Middle frontal gyrus (tissue), 1 donor: ENCODE data around the gene IL21R.

Experiments
- DNase-seq: peaks from one replicate; pipeline ENCODE4 v3.0.0-alpha.2; 2015; ENCODE audit warnings: low spot score; ENCODE audit errors: extremely low spot score

IL21R gene

DNA sequence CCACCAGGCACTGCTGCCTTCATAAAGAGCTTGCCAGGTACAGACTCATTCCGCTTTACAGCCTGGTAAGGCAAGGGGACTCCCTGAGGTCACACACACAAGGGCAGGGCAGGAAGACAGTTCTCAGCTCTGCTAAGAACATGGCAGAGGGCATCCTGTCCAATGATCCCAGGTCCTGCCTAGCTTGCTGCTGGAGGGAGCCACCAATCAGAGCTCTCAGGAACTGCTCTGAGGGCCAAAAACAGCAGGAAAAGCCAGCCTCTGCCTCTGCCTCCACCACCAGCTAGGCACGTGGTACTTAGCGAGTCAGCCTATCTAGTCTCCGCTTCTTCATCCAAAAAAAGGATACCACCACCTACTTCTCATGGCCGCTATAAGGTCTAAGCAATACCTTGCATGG is 81.7 kb downstream of the IL21R start:
- no peak for DNase-seq

DNA sequence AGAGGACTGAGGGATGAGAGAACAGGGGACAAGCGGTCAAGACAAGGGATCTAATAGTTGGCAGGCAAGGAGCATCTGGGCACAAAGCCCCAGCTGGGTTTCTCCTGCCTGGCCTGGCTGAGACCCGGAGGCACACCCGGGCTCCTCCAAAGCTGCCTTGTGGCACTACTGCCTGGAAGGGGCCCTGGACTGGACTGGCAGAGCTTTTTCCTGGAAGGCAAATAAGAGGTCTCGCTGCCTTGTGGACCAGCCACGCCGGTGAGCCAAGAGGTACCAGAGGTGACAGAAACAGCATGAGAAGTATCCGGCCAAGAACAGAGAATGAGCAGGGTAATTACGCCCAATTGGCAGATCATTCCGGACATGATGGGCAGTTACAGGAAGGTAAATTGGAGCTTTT is 83.2 kb downstream of the IL21R start:
- no peak for DNase-seq

DNA sequence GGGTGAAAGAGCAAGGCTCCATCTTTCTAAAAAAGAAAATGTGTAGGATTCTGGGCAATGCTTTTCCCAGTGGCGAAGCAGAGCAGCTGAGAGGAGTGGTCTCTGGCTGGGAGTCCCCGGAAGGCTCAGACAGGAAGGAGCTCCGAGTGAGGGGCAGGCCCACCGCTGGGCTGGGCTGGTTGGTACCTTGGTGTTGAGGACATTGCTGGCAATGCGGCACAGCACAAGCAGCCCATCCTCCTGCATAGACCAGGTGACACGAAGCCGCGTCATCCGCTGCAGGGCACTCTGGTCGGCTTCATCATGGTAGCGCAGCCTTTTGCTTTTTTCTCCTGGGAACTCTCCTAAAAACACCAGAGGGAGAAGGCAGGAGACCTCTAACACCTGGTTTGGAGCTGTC is 83.8 kb downstream of the IL21R start:
- no peak for DNase-seq

DNA sequence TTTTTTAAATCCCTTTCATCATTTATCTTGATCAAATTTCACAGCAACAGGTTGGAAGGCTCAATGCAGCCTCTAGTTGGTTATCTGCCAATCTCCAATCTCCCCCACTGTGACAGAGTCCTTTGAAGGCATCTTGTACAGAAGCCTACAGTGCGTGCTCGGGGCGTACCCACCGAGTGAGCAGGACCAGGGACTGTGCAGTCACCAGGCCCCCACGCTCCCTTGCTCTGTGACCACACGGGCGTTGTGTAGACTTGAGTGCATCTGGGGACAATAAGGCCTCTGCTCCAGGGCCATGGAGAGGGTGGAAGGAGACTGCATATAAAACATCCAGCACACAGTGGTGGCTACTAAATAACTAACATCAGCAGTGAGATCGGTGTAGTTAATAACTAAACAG is 84.4 kb downstream of the IL21R start:
- DNase-seq = no peak

DNA sequence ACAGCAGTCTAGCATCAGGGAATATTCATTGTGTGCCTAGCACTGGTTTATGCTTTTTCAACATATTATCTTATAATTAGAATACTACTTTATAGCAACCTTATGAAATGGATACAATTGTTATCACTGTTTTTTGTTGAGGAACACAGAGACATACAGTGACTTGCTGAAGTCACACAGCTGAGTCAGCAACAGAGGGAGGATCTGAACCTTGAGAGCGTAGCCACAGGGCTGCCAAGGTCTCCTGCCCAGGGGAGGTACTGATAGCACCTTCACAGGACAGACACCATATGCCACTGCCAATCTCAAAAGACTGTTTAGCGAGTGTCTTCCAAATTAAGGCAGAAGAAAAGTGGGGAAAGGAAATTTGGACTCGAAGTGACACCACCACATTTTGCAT is 84.8 kb downstream of the IL21R start:
- no peak for DNase-seq

DNA sequence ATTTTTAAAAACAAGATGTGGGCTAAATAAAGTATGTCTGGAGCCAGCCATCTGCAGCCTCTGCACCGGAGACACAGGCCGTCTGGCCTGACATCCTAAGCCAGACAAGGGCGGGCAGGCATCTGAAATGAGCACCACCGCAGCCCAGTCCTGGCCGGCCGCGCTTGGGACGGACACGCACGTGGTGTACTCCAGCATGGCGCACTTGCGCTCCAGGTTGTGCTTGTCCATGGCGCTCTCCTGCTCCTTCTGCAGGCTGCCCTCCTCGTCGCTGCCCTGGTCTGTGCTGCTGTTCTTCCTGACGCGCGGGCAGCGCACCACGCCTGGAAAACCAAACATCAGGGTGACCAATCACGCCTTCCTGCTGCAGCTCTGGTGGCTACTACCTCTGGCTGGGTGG is 87.4 kb downstream of the IL21R start:
- DNase-seq = no peak

DNA sequence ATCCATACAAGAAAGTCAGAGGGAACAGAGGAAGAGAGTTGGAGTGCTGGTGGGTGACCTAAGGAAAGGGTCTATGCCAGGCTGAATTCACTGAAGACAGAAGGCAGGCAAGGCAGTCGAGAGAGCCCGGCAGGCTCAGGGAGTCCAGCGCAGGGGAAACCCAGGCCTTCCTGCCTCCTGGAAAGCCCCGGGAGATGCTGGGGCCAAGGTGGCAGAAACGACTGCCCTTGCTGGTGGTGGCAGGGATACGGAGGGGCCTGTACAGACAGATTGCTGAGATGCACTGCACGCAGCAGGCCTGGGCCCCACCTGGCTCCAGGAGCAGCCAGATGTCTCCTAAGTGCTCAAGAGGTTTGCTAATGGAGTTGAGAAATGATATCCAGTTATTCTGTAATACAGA is 87.9 kb downstream of the IL21R start:
- DNase-seq = no peak

DNA sequence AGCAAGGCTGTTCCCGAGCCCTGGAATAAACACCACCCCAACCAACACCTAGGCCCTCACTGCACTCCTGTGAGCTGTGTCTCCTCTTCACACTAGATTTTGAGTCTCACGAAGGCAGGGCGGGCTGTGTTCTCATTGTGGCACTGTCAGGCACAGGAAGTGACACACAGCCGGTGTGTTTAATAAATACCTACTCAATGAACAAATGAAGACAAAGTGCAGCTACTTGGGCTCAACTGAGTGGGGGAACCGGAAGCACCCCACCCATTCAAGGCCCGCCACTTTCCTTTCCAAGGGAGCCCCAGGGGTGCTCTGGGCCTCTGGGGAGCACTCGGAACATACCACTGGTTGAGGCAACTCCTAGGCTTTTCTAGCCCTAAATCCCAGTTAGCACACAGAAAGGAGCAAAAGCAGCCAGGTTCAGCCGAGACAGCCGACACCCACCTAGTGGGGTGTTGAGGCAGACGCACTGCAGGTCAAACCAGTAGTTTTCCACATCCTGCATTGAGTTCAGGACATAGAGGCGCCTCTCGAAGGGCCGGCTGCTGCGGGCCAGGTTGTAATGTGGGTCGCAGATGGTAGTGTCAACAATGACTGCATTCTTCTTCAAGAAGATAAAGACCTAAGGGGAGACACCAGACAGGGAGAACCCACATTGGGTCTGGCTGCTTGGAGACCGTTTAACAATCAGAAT is 90.1 kb downstream of the IL21R start:
- DNase-seq = no peak

DNA sequence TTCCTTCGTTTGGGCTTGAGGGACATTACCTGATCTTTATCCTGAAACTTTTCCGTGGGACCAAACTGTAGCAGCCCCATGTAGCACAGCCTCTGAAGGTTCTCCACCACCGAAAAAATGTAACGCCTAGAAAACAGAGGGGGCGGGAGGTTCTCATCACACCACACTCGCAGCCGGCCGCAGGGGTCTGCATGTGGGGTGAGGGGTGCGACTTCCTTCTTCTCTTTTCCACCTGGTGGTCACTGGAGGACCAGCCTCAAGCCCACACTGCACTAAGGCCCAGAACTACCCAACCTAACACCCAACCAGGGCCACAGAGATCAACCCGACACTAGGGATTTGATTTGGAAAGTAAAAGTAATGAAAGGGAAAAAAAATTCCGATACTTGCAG is 90.6 kb downstream of the IL21R start:
- no peak for DNase-seq

DNA sequence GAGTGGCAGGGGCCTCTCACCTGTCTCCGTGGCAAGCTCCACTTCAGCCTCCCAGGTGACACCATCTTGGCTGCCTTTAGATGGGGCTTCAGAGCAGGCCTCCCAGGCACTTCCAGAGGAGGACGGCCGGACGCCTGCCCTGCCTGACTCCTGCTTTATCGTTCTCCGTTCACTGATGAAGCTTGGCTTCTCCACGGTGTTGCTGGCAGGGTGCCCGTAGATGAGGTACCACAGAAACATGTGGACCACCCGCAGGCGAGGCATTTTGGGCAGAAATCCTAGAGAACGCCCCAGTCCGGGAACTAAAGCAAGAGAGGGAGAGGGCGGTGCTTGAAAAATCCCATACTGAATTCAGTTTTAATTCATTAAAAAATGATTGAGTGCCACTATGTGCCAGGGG is 93.2 kb downstream of the IL21R start:
- DNase-seq = no peak

DNA sequence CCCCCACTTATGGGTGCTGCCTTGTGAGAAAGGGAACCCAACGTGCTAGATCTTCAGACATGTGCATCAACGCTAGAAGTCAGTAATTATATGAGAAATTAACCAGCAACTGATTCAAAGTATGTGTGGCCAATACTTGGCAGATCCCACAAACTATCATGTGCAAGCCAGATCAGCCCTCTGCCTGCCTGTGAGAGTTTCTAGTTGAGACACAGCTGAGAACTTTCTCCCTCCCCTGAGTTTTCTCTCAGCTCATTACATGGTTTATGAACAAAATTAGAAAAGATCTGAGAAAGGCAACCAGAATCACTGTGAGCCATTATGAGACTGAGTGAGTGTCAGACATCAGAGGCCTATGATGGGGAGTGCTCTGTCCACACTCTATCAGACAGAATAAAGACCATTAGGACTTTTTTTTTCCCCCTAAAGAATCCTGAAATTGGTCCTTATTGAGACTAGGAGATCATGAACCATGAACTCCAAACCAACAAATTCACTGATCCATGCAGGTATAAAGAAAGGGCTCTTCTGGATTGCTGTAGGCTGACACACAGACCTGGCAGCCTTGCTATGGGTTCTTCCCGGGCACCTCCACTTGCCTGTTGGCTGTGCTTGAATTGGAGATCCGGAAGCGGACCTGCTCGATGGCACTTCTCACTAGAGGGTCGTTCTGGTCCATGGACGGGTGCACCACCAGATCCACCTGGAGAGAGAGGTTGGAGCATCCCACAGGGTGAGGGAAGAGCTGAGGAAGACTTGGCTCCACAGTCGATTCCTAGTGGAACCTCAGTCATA is 96.3 kb downstream of the IL21R start:
- DNase-seq = no peak

DNA sequence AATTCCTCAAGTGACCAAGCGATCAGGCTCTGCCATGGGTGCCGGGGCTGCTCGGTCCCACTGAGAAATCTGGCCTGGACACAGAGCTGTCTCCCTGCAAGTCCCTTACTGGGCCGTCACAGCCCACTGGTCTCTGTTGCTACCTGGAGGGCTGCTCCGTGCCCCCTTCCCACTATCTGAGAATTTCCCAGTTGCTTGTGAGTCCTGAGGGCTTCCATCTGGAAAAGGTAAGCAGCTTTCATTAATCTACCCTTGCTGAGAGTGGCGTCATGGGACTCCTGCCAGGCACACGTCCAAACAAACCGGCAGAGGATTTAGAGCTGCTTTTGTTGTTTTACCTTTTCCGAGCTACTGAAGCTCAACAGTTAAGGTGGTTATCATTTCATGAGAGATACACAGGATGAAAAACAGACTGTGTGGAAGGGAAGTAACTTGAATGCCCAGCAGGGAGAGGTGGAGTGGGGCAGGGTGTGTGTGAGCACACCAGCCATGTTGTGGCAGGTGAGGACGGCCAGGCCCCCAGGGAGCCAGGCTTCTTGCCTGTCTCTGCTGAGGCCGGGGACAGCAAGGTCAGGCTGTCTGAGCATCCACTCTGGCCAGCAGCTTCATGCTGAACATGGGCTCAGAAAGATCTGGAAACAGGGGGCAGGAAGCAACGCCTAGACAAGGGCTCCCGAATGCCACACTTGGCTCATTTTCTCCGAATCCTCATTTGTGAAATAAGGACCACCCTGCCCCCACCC is 97.1 kb downstream of the IL21R start:
- DNase-seq = no peak

DNA sequence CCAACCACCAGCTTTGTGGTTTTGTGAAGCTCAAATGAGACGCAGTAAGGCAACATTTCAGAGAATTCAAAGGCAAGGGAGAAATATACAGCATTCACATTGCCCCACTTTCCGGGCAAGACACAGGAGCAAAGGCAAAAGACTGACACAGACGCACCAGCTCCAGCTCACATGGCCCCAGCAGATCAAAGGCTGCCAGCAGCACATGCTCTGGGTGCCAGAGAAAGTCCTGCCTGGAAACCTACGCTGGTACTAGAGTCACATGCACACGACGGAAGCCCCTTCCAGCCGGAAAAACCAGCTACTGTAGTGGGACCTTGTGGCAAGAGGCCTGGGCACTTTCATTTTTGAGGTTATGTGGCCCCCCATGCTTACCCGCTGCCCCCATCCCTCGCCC is 97.7 kb downstream of the IL21R start:
- no peak for DNase-seq

DNA sequence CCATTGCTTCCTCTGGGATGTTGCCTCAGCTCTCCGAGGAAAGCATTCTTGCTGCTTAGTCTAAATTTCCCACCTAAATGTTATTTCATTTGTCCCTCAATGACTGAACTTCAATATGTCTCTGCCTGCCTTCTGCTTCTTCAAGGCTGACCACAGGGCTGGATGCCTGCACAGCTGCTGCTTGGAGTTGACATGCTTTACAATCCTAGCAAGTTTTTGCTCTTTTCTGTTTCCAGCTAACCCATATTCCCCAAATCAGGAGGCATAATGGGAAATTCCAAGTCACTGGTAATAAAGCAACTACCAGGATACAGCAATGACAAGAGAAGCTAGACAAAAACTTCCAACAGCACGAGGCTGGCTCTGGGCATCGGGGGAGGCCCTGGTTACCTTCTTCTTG is 98.8 kb downstream of the IL21R start:
- no peak for DNase-seq
